ENCODE data around the gene LSM2.
"Not testable (repeated sequence)": the region's sequence is repeated elsewhere in the genome, so short reads cannot be mapped to it uniquely, and the experiment has no call there.

Gene LSM2

GRCh38 chr6:31806470-31807272 lies at the start of gene LSM2:
Gene LSM2 (minus strand): TSS chr6:31806966. CDS start chr6:31806757, 209 bp downstream.
- peak; percentile 98 for DNase-seq (ENCODE audit: low spot score)

DNA sequence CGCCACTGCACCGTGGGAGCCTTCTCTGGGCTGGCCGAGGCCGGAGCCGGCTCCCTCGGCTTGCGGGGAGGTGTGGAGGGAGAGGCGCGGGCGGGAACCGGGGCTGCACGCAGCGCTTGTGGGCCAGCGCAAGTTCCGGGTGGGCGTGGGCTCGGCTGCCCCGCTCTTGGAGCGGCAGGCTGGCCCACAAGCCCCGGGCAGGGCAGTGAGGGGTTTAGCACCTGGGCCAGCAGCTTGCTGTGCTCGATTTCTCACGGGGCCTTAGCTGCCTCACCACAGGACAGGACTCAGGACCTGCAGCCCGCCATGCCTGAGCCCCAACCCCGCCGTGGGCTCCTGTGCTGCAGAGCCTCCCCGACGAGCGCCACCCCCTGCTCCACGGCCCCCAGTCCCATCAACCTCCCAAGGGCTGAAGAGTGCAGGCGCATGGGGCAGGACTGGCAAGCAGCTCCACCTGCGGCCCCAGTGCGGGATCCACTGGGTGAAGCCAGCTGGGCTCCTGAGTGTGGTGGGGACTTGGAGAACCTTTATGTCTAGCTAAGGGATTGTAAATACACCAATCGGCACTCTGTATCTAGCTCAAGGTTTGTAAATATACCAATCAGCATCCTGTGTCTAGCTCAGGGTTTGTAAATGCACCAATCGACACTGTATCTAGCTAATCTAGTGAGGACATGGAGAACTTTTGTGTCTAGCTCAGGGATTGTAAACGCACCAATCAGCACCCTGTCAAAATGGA lies 45.4 kb upstream of the LSM2 start:
- DNase-seq (ENCODE audit: low spot score) = not testable (repeated sequence)

GRCh38 chr6:31851485-31851832 lies 44.7 kb upstream of the LSM2 start:
- no peak for DNase-seq (ENCODE audit: low spot score)

GRCh38 chr6:31850765-31851484 lies 44.2 kb upstream of the LSM2 start:
- no peak for DNase-seq (ENCODE audit: low spot score)

- DNase-seq (ENCODE audit: low spot score) = no peak
Measured at GRCh38 chr6:31847276-31847978, 40.7 kb upstream of the LSM2 start.

DNA sequence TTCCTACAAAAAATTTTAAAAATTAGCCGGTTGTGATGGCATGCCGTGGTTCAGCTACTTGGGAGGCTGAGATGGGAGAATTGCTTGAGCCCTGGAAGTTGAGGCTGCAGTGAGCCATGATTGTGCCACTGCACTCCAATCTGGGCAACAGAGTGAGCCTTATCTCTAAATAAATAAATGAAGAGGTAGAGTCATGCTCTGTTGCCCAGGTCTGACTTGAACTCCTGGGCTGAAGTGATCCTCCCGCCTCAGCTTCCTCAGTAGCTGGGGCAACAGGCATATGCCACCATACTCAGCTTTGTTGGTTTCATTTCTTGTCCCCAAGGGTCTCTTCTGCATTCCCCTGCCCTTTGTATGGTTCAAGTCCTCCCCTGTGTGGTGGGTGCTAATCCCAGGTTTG lies 37.7 kb upstream of the LSM2 start:
- DNase-seq (ENCODE audit: low spot score) = no peak

- no peak for DNase-seq (ENCODE audit: low spot score)
Measured at GRCh38 chr6:31842053-31842452, 35.3 kb upstream of the LSM2 start.

- DNase-seq (ENCODE audit: low spot score) = not testable (repeated sequence)
Measured at GRCh38 chr6:31839779-31840126, 33.0 kb upstream of the LSM2 start.

DNA sequence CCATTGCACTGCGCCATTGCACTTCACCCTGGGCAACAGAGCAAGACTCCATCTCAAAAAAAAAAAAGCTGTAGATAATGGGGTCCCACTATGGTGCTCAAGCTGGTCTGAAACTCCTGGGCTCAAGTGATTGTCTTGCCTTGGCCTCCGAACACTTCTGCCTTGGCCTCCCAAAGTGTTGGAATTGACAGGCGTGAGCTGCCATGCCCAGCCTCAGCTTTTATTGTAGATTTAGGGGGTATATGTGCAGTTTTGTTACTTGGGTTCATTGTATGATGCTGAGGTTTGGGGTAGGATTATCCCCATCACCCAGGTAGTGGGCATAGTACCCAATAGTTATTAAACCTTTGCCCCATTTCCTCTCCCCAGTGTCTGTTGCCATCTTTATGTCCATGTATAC lies 32.2 kb upstream of the LSM2 start:
- DNase-seq (ENCODE audit: low spot score) = no peak

DNA sequence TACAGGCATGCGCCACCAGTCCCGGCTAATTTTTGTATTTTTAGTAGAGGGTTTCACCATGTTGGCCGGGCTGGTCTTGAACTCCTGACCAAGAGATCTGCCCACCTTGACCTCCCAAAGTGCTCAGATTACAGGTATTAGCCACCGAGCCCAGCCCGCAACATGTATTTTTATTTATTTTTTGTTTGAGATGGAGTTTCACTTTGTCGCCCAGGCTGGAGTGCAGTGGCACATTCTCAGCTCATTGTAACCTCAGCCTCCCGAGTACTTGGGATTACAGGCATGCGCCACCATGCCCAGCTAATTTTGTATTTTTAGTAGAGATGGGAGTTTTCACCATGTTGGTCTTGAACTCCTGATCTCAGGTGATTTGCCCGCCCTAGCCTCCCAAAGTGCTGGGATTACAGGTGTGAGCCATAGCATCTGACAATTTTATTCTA lies 31.4 kb upstream of the LSM2 start:
- DNase-seq (ENCODE audit: low spot score) = not testable (repeated sequence)

- no peak for DNase-seq (ENCODE audit: low spot score)
Measured at GRCh38 chr6:31837369-31838113, 30.8 kb upstream of the LSM2 start.

DNA sequence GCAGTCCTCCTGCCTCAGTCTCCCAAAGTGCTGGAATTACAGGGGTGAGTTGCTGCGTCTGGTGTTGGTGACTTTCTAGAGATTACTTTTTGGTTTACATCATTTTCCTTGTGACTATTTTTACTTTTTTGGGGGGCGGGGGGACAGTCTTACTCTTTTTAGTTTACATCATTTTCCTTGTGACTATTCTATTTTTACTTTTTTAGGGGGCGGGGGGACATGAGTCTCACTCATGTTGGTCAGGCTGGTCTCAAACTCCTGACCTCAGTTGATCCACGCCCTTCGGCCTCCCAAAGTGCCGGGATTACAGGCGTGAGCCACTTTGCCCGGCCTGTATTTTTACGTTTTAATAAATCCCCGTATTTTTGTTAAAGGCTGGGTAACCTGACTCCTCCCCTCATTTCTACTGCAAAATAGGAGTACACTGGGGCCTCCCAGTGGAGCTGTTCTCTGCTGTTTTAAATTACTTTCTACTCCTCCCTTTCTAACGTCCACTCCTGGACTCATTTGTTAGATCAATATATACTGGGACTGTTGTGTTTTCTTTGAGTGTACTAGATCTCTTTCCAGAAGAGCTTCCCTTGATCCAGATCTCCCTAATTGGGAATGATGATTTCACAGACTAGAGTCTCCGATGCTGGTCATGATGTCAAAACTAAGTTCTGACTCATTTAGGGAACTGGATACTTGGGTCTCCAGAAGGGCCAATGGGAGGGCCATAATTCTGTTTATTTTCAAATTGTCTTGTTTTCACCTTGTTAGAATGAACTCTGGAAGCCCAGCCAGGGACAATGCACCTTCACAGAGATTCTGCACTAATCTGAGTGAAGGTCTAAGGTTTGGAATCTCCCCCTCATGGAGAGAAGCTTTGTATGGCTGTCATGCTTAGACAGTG lies 30.0 kb upstream of the LSM2 start:
- DNase-seq (ENCODE audit: low spot score) = no peak

GRCh38 chr6:31836047-31836473 lies 29.3 kb upstream of the LSM2 start:
- no peak for DNase-seq (ENCODE audit: low spot score)

GRCh38 chr6:31834367-31835250 lies 27.8 kb upstream of the LSM2 start:
- DNase-seq (ENCODE audit: low spot score) = peak; percentile 91

DNA sequence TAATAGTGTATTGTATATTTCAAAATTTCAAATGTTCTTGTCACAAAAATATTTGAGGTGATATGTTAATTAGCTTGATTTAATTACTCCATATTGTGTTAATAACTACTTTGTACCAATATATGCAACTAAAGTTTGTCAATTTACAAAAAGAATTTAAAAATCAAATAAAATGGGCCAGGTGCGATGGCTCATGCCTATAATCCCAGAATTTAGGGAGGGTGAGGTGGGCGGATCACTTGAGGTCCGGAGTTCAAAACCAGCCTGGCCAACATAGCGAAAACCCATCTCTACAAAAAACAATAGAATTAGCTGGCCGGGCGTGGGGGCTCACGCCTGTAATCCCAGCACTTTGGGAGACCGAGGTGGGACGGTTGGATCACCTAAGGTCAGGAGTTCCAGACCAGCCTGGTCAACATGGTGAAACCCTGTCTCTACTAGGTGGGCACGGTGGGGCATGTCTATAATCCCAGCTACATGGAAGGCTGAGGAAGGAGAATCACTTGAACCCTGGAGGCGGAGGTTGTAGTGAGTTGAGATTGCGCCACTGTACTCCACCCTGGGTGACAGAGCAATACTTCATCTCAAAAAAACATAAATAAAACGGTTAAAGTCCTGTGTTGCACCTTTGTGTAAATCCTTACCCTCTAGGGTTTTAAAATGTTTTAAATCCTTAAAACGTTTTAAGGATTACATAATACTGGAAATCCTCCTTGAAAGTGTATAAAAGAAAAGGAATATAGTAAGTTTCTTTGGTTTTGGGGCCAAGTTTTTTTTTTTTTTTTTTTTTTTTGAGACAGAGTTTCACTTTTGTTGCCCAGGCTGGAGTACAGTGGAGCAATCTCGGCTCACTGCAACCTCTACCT lies 24.8 kb upstream of the LSM2 start:
- DNase-seq (ENCODE audit: low spot score) = no peak

GRCh38 chr6:31830886-31831335 lies 24.1 kb upstream of the LSM2 start:
- no peak for DNase-seq (ENCODE audit: low spot score)

- DNase-seq (ENCODE audit: low spot score) = no peak
Measured at GRCh38 chr6:31829633-31830283, 23.0 kb upstream of the LSM2 start.
